ENCODE data around the gene RPP40.
"Not testable (repeated sequence)": the region's sequence is repeated elsewhere in the genome, so short reads cannot be mapped to it uniquely, and the experiment has no call there.

The RPP40 gene

DNA sequence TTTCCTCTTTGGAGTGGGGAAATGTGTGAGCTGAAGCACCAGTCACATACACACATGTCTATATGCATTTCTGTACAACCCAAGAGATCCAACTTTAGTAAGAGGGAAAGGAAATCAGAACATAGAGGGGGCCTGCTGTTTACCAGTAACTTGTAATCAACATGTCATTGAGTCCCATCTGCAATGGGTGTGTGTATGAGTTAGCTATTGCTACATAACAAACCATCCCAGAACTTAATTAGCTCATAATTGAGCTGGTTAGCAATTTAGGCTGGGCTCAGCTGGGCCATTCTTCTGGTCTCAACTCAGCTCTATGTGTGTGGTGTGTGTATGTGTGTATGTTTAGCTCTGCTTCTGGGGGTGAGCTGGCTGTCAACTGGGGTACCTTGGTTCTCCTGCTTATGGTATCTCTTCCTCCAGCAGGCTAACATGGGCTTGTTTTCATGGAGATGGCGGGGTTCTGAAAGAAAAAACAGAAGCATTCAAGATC, 10.3 kb upstream of the RPP40 start:
- TF ChIP-seq, protein P1, sequence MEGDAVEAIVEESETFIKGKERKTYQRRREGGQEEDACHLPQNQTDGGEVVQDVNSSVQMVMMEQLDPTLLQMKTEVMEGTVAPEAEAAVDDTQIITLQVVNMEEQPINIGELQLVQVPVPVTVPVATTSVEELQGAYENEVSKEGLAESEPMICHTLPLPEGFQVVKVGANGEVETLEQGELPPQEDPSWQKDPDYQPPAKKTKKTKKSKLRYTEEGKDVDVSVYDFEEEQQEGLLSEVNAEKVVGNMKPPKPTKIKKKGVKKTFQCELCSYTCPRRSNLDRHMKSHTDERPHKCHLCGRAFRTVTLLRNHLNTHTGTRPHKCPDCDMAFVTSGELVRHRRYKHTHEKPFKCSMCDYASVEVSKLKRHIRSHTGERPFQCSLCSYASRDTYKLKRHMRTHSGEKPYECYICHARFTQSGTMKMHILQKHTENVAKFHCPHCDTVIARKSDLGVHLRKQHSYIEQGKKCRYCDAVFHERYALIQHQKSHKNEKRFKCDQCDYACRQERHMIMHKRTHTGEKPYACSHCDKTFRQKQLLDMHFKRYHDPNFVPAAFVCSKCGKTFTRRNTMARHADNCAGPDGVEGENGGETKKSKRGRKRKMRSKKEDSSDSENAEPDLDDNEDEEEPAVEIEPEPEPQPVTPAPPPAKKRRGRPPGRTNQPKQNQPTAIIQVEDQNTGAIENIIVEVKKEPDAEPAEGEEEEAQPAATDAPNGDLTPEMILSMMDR (IDR thresholded peaks at IDR 0.05; ENCODE audit: low read depth, low read length): no peak
- no peak overlapping the region for H3K4me3 ChIP-seq (ENCODE audit: low read depth, low read length)

DNA sequence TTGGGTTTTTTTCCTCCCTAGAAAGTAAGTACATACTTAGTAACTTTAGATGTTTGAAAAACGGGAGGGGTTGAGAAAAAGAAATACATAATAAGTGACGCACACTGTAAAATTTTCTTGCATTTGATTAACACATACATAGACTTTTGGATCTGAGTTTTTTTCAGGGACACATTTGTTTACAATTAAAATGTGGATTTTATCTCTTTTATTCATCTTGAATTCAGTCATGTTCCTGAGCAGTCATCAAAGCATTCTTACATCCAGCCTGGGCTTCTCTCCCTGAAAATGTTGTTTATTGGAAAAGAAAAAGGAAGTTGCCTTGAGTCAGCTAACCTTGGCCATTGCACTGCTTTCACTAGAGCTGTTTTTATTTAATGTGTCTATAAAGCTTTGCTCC, 8.7 kb upstream of the RPP40 start:
- no peak overlapping the region for H3K4me3 ChIP-seq (ENCODE audit: low read depth, low read length)

DNA sequence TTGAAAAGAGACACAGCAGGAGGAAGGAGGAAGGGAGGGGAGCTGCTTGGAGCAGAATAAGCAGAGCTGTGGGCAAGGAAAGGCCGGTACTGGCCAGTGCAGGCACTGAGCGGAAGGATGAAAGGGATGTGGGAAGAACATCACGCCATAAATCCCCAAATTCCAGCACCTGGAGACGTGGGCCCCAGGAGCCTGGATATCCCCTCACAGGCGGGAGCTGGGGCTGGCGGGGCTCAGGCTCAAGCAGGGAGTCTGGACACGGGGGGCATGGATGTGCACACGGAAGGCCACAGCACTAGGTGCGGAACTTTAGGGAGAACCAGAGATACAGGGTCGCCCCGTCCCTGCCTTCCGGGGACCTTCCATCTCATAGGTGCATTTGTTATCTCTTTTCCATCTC, 7.5 kb upstream of the RPP40 start:
- H3K4me3 ChIP-seq (ENCODE audit: low read depth, low read length): no peak overlapping the region
- TF ChIP-seq, protein P1 (IDR thresholded peaks at IDR 0.05; ENCODE audit: low read depth, low read length): no peak

More for the DNA sequence above, 8.7 kb upstream of the RPP40 start:
- TF ChIP-seq, protein P1 (IDR thresholded peaks at IDR 0.05; ENCODE audit: low read depth, low read length): no peak

DNA sequence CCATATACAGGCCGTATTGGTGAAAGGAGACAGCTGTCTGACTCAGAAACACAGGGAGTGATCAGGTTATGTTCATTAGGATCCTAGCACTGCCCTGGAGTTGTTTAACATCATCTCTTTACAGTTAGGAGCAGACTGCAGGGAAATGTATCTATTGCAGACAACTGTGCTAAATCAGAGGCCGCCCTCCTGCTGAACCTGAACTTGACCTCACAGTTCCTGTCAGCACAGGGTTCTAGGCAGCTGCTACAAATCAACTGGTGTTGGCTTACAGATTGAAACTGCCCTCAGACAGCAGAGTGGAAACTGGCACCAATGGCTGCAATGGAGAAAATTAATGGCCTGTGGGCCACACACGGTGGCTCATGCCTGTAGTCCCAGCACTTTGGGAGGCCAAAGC, 3.7 kb upstream of the RPP40 start:
- no peak overlapping the region for H3K4me3 ChIP-seq (ENCODE audit: low read depth, low read length)
- TF ChIP-seq, protein P1 (IDR thresholded peaks at IDR 0.05; ENCODE audit: low read depth, low read length): no peak

DNA sequence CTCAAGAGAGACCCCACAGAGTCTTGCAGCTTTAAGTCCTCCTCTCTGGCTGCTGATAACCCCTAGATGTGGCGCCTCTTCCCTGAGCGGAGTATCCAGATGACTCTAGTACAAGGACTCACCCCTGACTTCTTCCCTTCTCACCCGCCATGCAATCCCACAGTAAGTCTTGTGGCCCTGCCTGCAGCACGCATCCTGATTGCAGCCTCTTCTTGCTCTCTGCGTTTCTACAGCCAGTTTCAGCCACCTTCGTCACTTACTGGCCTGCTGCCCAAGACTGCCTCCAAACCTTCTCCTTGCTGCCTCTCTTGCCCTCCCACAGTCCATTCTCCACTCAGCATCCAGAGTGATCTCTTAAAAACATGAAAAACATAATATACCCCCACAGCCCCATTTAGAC, 2.4 kb upstream of the RPP40 start:
- TF ChIP-seq, protein P1 (IDR thresholded peaks at IDR 0.05; ENCODE audit: low read depth, low read length): no peak
- H3K4me3 ChIP-seq (ENCODE audit: low read depth, low read length): no peak overlapping the region

DNA sequence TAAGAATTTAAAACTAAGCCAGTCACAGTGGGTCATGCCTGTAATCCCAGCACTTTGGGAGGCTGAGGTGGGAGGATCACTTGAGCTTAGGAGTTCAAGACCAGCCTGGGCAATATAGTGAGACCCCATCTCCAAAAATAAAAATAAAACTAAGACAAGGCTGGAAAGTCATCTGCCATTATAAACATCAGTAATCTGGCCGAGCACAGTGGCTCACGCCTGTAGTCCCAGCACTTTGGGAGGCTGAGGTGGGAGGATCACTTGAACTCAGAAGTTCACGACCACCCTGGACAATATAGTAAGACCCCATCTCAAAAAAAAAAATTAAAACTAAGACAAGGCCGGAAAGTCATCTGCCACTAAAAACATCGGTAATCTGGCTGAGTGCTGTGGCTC, 1.2 kb upstream of the RPP40 start:
- not testable (repeated sequence) for H3K4me3 ChIP-seq (ENCODE audit: low read depth, low read length)

DNA sequence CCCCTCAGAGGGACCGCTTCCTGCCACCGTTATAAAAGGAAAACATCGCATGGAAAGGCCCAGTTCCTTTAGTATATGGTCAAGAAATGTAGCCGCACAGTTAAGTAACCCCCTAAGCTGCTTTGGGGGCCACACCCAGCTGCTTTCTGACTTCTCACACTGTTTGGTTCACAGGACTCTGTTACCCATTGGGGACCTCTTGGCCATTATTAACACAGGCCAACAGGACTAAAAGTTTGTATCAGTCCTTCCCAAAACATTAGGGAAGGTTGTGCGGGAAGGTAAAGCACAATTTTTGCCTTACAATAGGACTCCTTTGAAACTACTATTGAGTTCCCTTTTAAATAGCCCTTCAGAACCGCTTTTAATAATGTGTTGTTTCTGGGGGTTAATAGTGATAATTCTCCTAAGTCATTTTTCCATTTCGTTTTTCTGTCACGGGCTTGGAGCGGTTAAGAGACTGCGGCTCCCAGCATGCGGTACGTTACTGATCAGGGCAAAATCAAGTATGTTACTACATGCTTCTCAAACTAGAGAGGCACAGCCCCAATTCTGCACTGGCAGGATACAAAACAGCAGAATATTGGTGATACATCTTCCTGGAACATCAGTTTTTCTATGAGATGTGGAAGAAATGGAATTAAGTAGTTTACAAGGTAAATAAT, 668 bp upstream of the RPP40 start:
- TF ChIP-seq, protein P1 (IDR thresholded peaks at IDR 0.05; ENCODE audit: low read depth, low read length): no peak
- H3K4me3 ChIP-seq (ENCODE audit: low read depth, low read length): peak overlapping the region; percentile 66

DNA sequence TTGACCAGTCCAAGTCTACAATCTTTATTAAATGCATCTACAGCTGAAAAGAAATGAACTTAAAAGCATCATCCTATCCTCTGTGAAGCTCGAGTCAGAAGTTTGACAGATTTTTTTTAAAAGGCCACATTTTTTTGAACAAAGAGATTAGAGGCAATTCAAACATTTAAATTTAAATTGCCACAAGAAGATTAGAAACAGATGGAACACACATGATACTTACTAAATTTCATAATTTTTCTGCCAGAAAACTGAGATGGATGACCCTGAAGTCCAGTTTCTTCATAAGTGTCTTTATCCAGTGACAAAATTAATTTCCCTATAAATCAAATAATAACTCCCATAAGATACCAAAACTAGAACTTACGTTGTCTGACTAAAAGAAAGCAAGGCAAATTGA, 4.3 kb downstream of the RPP40 start:
- H3K4me3 ChIP-seq (ENCODE audit: low read depth, low read length): no peak overlapping the region
- TF ChIP-seq, protein P1 (IDR thresholded peaks at IDR 0.05; ENCODE audit: low read depth, low read length): no peak

Data from WI38 (cell line).